ENCODE results near the gene ADNP2. TPM values are rescaled to one million over a fixed set of nuclear protein-coding genes. Genes with fewer than 3 reads are reported as not detected.

ADNP2 gene
- 10 to 100 TPM; 17.5 to 36.0 TPM for total RNA-seq

GRCh38 chr18:80108739-80109675, at the start of gene ADNP2:
TSS of gene ADNP2 (plus strand) at chr18:80109262. CDS start at chr18:80117543, 8,281 bp downstream.
- Histone ChIP-seq H3K4me1 (replicated peaks) (peaks cover 5% of the 10 kb centered on the region), H3K27ac (peak within 1 kb of the TSS; percentile 76 to 81), H3K27me3 (replicated peaks; ENCODE audit: insufficient read depth) (no peaks in the 10 kb centered on the region), H3K36me3 (no peaks in the 10 kb centered on the region), H3K9me3 (no peaks in the 10 kb centered on the region), H3K4me3 (peak within 1 kb of the TSS; percentile 69 to 73)
- DNase-seq (ENCODE audit: low spot score) = peak; percentile 59
- peak; percentile 61 for TF ChIP-seq POLR2AphosphoS5 (IDR thresholded peaks at IDR 0.05)
- no peak for TF ChIP-seq CTCF (IDR thresholded peaks at IDR 0.05)
- TF ChIP-seq POLR2A (IDR thresholded peaks at IDR 0.05) = peak; percentile 34
- 3% methylated on average over 68 of the region's 76 CpGs for WGBS
- intact Hi-C loops (cut with DNase I) = loop anchor here (5.0 kb wide), 1 partner anchor 72 kb away; no protein-coding TSS in a partner anchor

GRCh38 chr18:80059945-80060344, 49.1 kb upstream of the ADNP2 start:
- Histone ChIP-seq H3K4me1 (replicated peaks) (no peaks in the 10 kb centered on the region), H3K27me3 (replicated peaks; ENCODE audit: insufficient read depth) (no peaks in the 10 kb centered on the region), H3K27ac (no peak overlapping the region), H3K36me3 (no peaks in the 10 kb centered on the region), H3K9me3 (no peaks in the 10 kb centered on the region), H3K4me3 (no peak overlapping the region)
- no peak for DNase-seq (ENCODE audit: low spot score)
- TF ChIP-seq CTCF (IDR thresholded peaks at IDR 0.05) (no peak), POLR2A (IDR thresholded peaks at IDR 0.05) (no peak), POLR2AphosphoS5 (IDR thresholded peaks at IDR 0.05) (no peak)
- 81% methylated on average over 6 of the region's 6 CpGs for WGBS
- intact Hi-C loops (cut with DNase I) = no loop called here

- no peaks in the 10 kb centered on the region for H3K4me1 ChIP-seq (replicated peaks)
- no peak overlapping the region for H3K27ac ChIP-seq
- no peaks in the 10 kb centered on the region for H3K36me3 ChIP-seq
- WGBS = 91% methylated on average over 9 of the region's 9 CpGs
- no peak overlapping the region for H3K4me3 ChIP-seq
- intact Hi-C loops (cut with DNase I) = no loop called here
- no peak for DNase-seq (ENCODE audit: low spot score)
- TF ChIP-seq CTCF (IDR thresholded peaks at IDR 0.05) (no peak), POLR2AphosphoS5 (IDR thresholded peaks at IDR 0.05) (no peak), POLR2A (IDR thresholded peaks at IDR 0.05) (no peak)
- H3K27me3 ChIP-seq (replicated peaks; ENCODE audit: insufficient read depth) = no peaks in the 10 kb centered on the region
- no peaks in the 10 kb centered on the region for H3K9me3 ChIP-seq
These were observed 43.4 kb upstream of the ADNP2 start for GRCh38 chr18:80065705-80066104.

- WGBS = 87% methylated on average over 8 of the region's 8 CpGs
These were observed 41.7 kb upstream of the ADNP2 start for GRCh38 chr18:80067321-80067720.

More at GRCh38 chr18:80067321-80067720, 41.7 kb upstream of the ADNP2 start:
- H3K9me3 ChIP-seq = no peaks in the 10 kb centered on the region
- H3K27ac ChIP-seq = no peak overlapping the region
- no peak overlapping the region for H3K4me3 ChIP-seq
- H3K4me1 ChIP-seq (replicated peaks) = no peaks in the 10 kb centered on the region
- no peaks in the 10 kb centered on the region for H3K27me3 ChIP-seq (replicated peaks; ENCODE audit: insufficient read depth)
- intact Hi-C loops (cut with DNase I) = no loop called here
- no peak for TF ChIP-seq POLR2A (IDR thresholded peaks at IDR 0.05)
- no peak for TF ChIP-seq POLR2AphosphoS5 (IDR thresholded peaks at IDR 0.05)
- TF ChIP-seq CTCF (IDR thresholded peaks at IDR 0.05) = no peak
- DNase-seq (ENCODE audit: low spot score) = no peak
- H3K36me3 ChIP-seq = no peaks in the 10 kb centered on the region
